T-helper 22 cell (primary cell): ENCODE measurements around the gene PRSS35.
"Not testable (repeated sequence)": the region's sequence is repeated elsewhere in the genome, so short reads cannot be mapped to it uniquely, and the experiment has no call there.

Source experiments
- DNase-seq: peaks from one replicate; pipeline ENCODE4 v3.0.0-alpha.2; 2020; ENCODE audit warnings: low read depth

Gene PRSS35

GRCh38 chr6:83511901-83512681 is at the start of gene PRSS35:
TSS of gene PRSS35 (plus strand) at chr6:83512534. CDS start at chr6:83523442, 10,908 bp downstream.
- DNase-seq, result no peak

- DNase-seq, result no peak
Measured at GRCh38 chr6:83463886-83464285, 48.4 kb upstream of the PRSS35 start.

GRCh38 chr6:83464381-83465140 is 47.8 kb upstream of the PRSS35 start:
- no peak for DNase-seq

GRCh38 chr6:83466328-83466727 is 46.0 kb upstream of the PRSS35 start:
- DNase-seq, result no peak

DNA sequence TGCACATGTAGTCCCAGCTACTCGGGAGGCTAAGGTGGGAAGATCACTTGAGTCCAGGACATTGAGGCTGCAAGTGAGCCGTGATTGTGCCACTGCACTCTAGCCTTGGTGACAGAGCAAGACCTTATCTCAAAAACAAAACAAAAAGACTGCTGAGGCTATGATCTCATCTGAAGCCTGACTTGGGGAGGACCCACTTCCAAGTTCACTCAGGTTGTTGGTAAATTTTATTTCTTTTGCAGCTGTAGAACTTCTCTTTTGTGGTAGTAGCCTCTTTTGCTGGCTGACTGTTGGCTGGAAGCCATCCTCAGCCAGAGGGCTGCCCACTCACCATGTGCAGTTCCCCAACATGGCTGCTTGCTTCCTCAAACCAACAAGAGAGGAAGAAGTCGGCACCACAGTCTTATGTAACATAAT is 44.7 kb upstream of the PRSS35 start:
- DNase-seq, result no peak

GRCh38 chr6:83470001-83470400 is 42.3 kb upstream of the PRSS35 start:
- no peak for DNase-seq

DNA sequence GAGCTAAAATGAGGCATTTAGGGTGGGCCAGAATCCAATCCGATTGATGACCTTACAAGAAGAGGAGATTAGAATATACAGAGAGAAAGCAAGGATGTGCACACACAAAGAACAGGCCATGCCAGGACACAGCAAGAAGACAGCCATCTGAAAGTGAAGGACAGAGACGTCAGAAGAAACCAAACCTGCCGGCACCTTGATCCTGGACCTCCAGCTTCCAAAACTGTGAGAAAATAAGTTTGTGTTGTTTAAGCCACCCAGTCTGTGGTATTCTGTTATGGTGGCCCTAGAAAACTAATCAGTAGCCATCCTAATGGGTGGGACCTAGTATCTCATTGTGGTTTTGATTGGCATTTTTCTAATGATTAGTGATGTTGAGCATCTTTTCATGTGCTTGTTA is 41.7 kb upstream of the PRSS35 start:
- DNase-seq, result no peak

GRCh38 chr6:83472767-83473166 is 39.6 kb upstream of the PRSS35 start:
- no peak for DNase-seq

GRCh38 chr6:83474309-83474708 is 38.0 kb upstream of the PRSS35 start:
- DNase-seq, result no peak

GRCh38 chr6:83476971-83477370 is 35.4 kb upstream of the PRSS35 start:
- no peak for DNase-seq

- no peak for DNase-seq
Measured at GRCh38 chr6:83479389-83479788, 32.9 kb upstream of the PRSS35 start.

- DNase-seq, result no peak
Measured at GRCh38 chr6:83480470-83480869, 31.9 kb upstream of the PRSS35 start.

DNA sequence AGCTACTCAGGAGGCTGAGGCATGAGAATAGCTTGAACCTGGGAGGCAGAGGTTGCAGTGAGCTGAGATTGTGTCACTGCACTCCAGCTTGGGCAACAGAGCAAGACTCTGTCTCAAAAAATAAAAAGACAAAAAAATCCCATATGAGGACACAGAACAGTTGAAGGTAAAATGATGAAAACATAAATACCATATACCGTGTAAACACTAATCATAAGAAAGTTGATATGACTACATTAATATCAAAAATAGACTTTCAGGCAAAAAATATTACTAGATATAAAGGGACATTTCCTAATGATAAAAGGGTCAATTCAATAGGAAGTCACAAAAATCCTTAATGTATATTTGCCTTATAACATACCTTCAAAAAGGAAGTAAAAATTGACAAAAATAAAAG is 30.4 kb upstream of the PRSS35 start:
- DNase-seq, result not testable (repeated sequence)

DNA sequence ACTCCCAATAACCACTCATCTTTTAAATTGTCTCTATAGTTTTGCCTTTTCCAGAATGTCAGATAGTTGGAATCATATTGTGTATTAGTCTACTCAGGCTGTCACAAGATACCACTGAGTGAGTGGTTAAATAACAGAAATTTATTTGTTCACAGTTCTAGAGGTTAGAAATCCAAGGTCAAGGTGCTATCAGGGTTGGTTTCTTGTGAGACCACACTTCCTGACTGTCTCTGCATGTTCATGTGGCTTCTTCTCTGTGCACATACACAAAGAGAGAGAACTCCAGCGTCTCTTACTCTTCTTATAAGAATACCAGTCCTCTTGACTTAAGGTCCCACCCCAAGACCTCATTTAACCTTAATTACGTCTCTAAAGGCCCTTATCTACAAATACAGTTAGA is 23.9 kb upstream of the PRSS35 start:
- no peak for DNase-seq

DNA sequence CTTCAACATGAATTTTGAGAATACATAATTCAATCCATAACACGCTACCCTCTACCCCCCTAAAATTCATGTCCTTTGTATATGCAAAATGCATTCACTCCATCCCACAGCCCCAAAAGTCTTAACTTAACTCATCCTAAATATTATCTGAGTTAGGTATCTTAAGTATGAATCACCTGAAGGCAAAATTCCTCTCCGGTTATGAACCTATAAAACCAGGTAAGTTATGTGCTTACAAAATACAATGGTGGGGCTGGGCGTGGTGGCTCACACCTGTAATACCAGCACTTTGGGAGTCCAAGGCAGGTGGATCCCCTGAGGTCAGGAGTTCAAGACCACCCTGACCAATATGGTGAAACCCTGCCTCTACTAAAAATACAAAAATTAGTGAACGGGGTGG is 23.5 kb upstream of the PRSS35 start:
- no peak for DNase-seq

GRCh38 chr6:83490217-83490807 is 22.0 kb upstream of the PRSS35 start:
- DNase-seq, result no peak

GRCh38 chr6:83505356-83505755 is 7.0 kb upstream of the PRSS35 start:
- DNase-seq, result no peak

DNA sequence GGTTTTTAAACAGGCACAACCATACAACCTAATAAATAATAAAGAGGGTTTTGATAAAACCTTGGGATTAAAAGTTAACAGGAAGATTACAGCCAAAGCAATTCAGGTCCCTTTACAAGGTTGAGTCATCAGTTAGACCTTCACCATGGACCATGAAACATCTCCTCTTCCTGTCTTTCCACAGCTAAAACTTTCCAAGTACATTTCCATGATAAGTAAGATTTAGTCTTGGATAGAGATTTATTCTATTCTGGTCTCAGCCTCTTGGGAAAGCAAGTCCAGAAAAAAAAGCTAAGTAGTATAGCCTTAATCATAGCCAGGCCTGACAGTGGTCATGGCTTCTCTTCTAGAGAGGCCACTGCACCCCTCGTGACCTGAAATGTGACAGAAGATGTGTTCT is 2.9 kb upstream of the PRSS35 start:
- DNase-seq, result no peak

DNA sequence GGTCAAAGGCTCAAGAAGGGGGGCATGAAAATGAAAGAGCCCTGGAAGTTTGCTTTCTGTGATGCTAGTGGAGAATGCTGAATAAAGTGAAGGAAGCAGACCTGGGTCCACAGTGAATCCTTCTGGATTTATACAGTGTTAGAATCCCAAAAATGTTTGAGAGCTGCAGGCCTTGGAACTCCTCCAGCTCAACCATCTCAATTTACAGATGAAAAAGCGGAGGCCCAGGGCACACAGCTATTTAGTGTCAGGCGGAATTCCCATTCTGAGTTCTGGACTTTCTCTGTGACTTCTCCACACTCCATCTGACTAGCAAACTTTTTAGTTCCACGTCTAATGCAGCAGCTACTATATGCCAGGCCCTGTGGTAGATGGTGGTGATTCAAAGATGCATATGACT is 1.5 kb upstream of the PRSS35 start:
- no peak for DNase-seq

- DNase-seq, result no peak
Measured at GRCh38 chr6:83511266-83511665, 1.1 kb upstream of the PRSS35 start.

GRCh38 chr6:83514466-83514865 is 2.1 kb downstream of the PRSS35 start:
- no peak for DNase-seq

DNA sequence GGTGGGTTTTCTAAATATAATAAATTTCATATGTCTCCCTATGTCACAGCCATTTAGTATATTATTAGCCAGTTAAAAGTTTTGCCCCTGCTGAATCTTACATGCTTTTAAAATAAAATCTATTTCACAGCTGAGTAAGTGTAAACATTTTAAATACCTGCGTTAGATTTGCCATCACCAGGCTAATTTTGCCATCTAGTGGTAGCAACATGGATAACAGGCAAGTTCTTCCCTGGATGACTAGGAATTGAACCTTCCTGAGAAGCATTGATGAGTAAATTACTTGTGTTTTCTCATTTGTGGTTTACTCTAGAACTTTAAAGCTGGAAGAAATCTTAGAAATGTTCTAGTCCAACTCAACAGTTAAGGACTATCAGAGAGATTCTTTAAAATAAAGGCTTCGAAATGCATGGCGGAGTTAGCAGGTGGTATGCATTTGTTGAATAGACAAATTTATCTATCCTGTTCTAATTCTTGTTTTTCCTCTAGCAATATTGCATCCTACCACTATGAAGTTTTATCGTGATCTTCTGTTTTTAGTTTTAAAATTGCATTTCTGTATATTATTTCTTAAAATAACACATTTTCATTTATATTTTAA is 2.6 kb downstream of the PRSS35 start:
- DNase-seq, result no peak

DNA sequence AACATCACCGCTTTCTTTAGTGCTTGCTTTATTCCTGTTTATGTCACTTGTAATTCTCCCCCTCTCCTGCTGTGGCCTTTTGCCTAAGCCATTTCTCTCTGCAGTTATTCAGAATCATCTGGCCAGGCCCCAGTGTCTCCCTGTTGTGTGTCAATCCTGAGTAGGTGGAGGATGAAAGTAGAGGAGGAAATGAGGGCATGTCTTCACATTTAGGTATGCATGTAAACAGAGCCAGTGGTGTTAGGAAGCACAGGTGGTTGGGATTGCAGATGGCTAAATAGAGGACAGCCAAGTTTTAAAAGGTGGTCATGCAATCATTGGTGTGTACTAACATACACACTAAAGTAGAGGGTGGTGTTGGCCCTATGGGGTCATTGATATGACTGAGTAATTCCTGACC is 5.2 kb downstream of the PRSS35 start:
- DNase-seq, result no peak
